Right cardiac atrium (tissue), 5 donors: ENCODE data around the gene EID3. TPM values are rescaled to one million over a fixed set of nuclear protein-coding genes. Genes with fewer than 3 reads are reported as not detected.
"Not testable (repeated sequence)": the region's sequence is repeated elsewhere in the genome, so short reads cannot be mapped to it uniquely, and the experiment has no call there.

Experiments used
- ATAC-seq, 2 donors: fragments of 200-7000 bp; cut with Tn5 transposase; one replicate each; pipeline versions ENCODE4 v1.8.0 to v1.9.1; 2020; ENCODE audit warnings: moderate library complexity in 2 of 2, mild to moderate bottlenecking in 1 of 2
- DNase-seq, 3 donors: peaks; one replicate each; pipeline ENCODE4 v3.0.0-alpha.2; 2020
- H3K27ac ChIP-seq: one replicate; pipeline ENCODE4 v1.5.1; 2013; ENCODE audit warnings: mild to moderate bottlenecking, low read length, control low read depth, moderate library complexity
- H3K27me3 ChIP-seq: one replicate; pipeline ENCODE4 v1.6.1; 2013; ENCODE audit not compliant: control insufficient read depth, insufficient read depth
- H3K4me1 ChIP-seq: one replicate; pipeline ENCODE4 v1.6.1; 2013; ENCODE audit warnings: low read length; ENCODE audit not compliant: control insufficient read depth, insufficient read depth
- H3K4me3 ChIP-seq: one replicate; pipeline ENCODE4 v1.5.1; 2013; ENCODE audit warnings: low read length, control low read depth
- H3K9me3 ChIP-seq: one replicate; pipeline ENCODE4 v1.6.1; 2013; ENCODE audit warnings: low read length; ENCODE audit not compliant: control insufficient read depth
- WGBS: extraction: QIAGEN DNeasy Blood & Tissue Kit; methylation state at CpG from one replicate; pipeline ENCODE4 v1.1.7; 2013; 5-methylcytosine and 5-hydroxymethylcytosine counted together
- intact Hi-C, 4 donors: fragments of 100-400 bp; cut with DNase I; formaldehyde crosslinking; loops; one replicate each; pipeline versions ENCODE4 v1.11.0 to v1.14.0; 2022 to 2023
- polyA plus RNA-seq: library from polyadenylated mRNA; stranded (reverse); fragments of 200-250 nt; gene quantifications from one replicate; pipeline ENCODE4 v1.2.3, GENCODE V29; 2013
- total RNA-seq, 4 donors: library from RNA; stranded (reverse); fragmentation: NEBNext Ultra II Directional; extraction: Animal tissue kit (Norgen Biotek cat#: 25700); gene quantifications; one replicate each; pipeline ENCODE4 v1.2.1, GENCODE V29; 2021
- donor health status: healthy with polysubstance abuse.
- donor health status: DM: no; HTN: yes; CAD: no.
- donor health status: DM: no; HTN: no; CAD: no.
- donor health status: DM: no; HTN: yes; CAD: no; lungs with severe emphysema.
- donor health status: DM: yes; HTN: yes; CAD: no.

Gene EID3
- total and polyA plus RNA-seq, 5 donors: 1.2 to 2.3 (median 1.7) TPM

DNA sequence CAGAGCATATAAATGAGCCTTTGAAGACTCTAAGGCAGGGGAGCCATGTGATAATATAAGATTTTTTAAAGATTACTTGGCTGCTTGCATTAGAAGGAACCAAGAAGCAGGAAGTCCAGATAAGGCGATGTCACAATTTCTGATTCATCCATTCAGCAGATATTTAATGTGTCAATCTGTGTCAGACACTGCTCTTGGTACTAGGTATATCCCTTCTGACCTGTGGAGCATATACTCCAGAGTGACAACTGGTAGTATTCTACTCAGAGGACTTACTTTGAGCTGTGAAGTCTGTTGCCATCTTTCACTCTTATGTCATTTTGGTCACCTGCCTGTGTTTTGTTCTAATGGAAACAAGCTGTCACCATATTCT lies 10.7 kb downstream of the EID3 start:
- DNase-seq (no peak), ATAC-seq (no peak)
- no peak overlapping the region for H3K4me3 ChIP-seq
- H3K9me3 ChIP-seq: no peaks in the 10 kb centered on the region
- H3K27ac ChIP-seq: no peak overlapping the region
- H3K4me1 ChIP-seq: no peaks in the 10 kb centered on the region
- intact Hi-C loops: no loop called here
- WGBS: 92% methylated on average over 1 of the region's 1 CpG
- H3K27me3 ChIP-seq: no peaks in the 10 kb centered on the region

DNA sequence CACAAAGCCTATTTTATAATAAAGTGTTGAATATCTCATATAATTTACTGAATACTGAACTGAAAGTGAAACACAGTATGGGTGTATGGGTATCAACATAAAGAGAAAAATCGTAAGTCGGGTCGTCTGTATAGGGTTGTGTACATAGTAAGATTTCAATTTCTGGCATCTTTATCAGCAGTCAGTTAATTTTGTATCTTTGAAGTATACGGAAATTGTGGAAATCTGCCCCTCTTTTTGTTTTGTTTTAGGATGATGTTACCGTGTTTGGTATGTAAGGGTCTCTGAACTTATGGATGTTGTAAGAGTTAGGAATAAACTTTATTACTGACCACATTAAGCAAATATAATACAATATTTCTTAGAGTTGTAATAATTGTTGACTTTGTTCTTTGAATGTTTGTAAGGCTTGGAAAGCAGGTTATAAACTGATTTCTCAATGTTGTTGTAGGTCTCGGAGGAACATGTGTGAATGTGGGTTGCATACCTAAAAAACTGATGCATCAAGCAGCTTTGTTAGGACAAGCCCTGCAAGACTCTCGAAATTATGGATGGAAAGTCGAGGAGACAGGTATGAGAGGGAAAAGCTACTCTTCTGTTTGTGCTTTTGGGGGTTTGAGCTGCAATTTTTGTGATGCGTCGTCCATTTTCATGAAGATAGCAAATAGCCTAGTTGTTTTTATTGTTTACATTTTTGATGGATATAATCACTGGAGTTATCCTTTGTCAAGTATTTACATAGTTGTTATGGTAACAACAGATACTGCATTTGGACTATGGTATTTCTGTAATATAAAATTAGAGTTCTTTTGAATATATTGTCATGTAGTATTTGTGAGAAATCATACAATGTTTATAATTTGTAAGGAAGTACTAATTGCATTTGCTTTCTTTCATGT lies 12.0 kb downstream of the EID3 start:
- no peak overlapping the region for H3K27ac ChIP-seq
- no peaks in the 10 kb centered on the region for H3K4me1 ChIP-seq
- ATAC-seq (no peak), DNase-seq (no peak)
- intact Hi-C loops: no loop called here
- H3K9me3 ChIP-seq: no peaks in the 10 kb centered on the region
- H3K27me3 ChIP-seq: no peaks in the 10 kb centered on the region
- H3K4me3 ChIP-seq: no peak overlapping the region
- WGBS: 79% methylated on average over 10 of the region's 10 CpGs

DNA sequence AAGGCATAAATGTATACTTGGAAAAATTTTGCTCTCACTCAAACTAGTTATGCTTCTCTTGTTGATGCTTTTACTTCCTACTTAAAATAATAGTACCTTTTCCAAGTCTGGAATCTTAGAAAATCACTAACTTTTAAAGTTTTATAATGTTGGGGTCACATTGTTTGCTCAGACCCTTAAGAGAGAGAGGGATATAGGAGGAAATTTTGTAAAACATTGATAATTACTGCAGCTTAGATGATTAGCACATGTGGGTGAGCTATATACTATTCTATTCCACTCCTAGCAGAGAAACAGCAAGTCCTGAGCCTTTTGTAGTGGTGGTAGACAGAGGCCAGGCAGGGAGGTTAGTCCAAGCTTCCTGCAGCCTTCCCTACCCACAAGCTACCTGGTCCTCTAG lies 13.4 kb downstream of the EID3 start:
- H3K4me3 ChIP-seq: no peak overlapping the region
- no peaks in the 10 kb centered on the region for H3K9me3 ChIP-seq
- H3K27me3 ChIP-seq: no peaks in the 10 kb centered on the region
- ATAC-seq: no peak
- intact Hi-C loops: no loop called here
- no peak overlapping the region for H3K27ac ChIP-seq
- H3K4me1 ChIP-seq: no peaks in the 10 kb centered on the region
- no peak for DNase-seq

DNA sequence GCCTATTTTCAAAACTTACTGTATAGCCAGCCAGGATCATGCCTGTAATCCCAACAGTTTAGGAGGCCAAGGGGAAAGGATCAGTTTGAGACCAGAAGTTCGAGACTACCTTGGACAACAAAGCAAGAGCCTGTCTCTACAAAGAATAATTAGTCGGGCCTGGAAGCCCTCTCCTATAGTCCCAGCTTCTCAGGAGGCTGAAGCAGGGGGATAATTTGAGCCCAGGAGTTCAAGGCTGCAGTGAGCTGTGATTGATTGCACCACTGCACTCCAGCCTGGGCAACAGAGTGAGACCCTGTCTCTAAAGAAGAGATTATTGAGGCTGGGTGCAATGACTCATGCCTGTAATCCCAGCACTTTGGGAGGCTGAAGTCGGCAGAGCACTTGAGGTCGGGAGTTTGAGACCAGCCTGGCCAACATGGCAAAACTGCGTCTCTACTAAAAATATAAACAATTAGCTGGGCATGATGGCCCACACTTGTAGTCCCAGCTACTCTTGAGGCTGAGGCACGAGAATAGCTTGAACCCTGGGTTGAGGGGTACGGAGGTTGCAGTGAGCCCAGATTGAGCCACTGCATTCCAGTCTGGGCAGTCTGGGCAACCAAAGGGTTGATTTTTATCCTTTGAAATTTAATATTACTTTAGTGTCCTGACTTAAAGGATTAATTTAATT lies 14.1 kb downstream of the EID3 start:
- intact Hi-C loops: no loop called here
- DNase-seq: no peak
- H3K27ac ChIP-seq: no peak overlapping the region
- H3K27me3 ChIP-seq: no peaks in the 10 kb centered on the region
- no peaks in the 10 kb centered on the region for H3K4me1 ChIP-seq
- WGBS: 92% methylated on average over 7 of the region's 7 CpGs
- ATAC-seq: no peak
- H3K4me3 ChIP-seq: no peak overlapping the region
- no peaks in the 10 kb centered on the region for H3K9me3 ChIP-seq

DNA sequence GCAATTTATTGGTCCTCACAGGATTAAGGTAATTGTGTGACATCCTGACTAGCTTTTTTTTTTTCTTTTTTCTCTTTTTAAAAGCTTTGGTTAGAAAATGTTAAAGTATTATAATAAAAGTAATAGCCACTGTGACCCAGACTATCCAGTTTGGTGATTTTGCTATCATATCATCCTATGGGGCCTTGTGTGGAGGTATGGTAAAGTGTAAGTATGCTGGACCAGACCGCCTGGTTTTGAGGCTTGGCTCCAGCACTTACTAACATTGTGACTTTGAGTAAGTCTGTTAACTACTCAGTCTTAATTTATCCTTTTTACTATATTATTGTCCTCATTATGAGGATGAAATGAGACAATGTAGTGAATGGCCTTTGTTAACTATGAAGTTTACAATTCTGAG lies 15.5 kb downstream of the EID3 start:
- H3K4me3 ChIP-seq: no peak overlapping the region
- no peaks in the 10 kb centered on the region for H3K27me3 ChIP-seq
- no peaks in the 10 kb centered on the region for H3K4me1 ChIP-seq
- H3K27ac ChIP-seq: no peak overlapping the region
- intact Hi-C loops: no loop called here
- ATAC-seq (no peak), DNase-seq (no peak)
- no peaks in the 10 kb centered on the region for H3K9me3 ChIP-seq
- WGBS: 96% methylated on average over 1 of the region's 1 CpG

DNA sequence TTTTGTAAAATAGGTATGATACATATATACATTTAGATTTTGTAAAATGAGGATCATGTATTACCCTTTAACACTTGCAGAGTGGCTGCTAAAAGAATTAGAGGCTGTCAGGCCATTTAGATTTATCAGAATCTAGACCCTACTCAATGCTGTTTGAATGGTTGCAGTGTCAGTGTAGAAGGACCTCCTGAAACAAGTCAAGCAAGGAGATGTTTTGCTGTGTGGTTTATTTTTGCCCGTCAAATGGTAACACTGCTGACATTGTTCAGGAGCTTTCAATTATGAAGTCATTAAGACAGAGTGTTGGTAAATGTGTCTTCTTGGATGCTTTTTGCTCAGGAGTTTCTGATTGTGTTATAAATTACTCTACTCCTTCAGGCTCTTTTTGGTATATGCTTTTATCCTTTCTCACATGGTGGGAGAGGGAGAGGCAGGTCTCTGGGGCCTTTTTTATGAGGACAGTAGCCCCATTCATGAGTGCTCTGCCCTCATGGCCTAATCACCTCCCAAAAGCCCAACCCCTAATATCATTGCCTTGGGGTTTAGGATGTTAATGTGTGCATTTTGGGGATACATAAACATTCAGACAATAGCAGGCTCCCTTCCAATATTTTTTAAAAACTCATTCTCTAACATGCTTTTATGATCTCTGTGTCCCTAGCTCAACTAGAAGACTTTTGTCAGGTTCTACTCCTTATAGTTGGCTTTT lies 16.5 kb downstream of the EID3 start:
- Histone ChIP-seq H3K4me3 (no peak overlapping the region), H3K27ac (no peak overlapping the region), H3K9me3 (no peaks in the 10 kb centered on the region), H3K4me1 (no peaks in the 10 kb centered on the region), H3K27me3 (no peaks in the 10 kb centered on the region)
- DNase-seq (no peak), ATAC-seq (no peak)
- intact Hi-C loops: no loop called here
- WGBS: 85% methylated on average over 1 of the region's 1 CpG

DNA sequence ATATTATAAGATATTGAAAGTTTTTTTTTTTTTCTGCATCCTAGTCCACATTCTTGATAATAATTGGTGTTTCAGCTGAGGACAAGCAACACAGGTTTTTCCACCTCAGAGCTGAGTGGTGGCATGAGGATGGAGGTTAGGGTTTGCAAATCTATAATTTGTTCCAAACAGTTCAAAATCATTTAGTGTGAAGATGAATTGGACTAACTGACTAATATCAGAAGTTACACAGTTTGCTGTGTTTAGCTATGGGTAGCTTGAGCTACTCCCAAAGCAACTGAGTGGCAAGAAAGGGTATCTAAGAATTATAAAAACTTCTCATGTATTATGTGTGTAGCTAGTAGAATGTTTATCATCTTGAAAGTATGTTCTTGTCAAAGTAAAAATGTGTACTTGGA lies 17.1 kb downstream of the EID3 start:
- intact Hi-C loops: no loop called here
- H3K4me3 ChIP-seq: no peak overlapping the region
- no peaks in the 10 kb centered on the region for H3K9me3 ChIP-seq
- no peaks in the 10 kb centered on the region for H3K4me1 ChIP-seq
- ATAC-seq: no peak
- H3K27me3 ChIP-seq: no peaks in the 10 kb centered on the region
- no peak overlapping the region for H3K27ac ChIP-seq
- no peak for DNase-seq

DNA sequence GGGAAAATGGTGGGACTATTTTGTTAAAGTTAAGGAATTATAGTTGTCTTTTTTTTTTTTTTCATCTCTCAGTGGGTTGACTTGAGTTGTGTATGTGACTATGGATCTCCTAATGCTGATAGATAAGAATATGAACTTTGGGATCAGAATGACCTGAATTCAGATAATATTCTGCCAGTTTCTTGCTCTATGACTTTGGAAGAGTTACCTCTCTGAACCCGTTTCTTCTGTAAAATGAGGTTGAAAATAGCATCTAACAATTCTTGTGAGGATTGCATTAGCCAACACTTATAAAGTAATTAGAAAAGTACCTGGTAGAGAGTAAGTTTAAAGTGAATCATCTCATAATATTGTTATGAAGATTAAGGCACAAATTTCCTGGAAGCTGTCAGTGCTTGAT lies 18.4 kb downstream of the EID3 start:
- no peak for DNase-seq
- intact Hi-C loops: no loop called here
- 97% methylated on average over 1 of the region's 1 CpG for WGBS

DNA sequence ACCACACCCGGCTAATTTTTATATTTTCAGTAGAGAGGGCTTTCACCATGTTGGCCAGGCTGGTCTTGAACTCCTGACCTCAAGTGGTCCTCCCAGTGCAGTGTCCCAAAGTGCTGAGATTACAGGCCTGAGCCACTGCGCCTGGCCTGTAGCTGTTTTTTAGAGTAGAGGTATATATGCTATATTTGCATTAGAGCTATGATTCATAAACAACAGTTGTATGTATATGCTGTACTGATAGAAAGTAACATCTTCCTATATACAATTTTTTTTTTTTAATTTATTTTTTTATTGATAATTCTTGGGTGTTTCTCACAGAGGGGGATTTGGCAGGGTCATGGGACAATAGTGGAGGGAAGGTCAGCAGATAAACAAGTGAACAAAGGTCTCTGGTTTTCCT lies 19.0 kb downstream of the EID3 start:
- WGBS: 100% methylated on average over 2 of the region's 2 CpGs
- H3K4me3 ChIP-seq, intact Hi-C loops, H3K27ac ChIP-seq, H3K4me1 ChIP-seq, H3K9me3 ChIP-seq, ATAC-seq, DNase-seq, H3K27me3 ChIP-seq: not testable (repeated sequence)

More for the DNA sequence above, 18.4 kb downstream of the EID3 start:
- Histone ChIP-seq H3K27ac (no peak overlapping the region), H3K4me1 (no peaks in the 10 kb centered on the region), H3K9me3 (no peaks in the 10 kb centered on the region), H3K27me3 (no peaks in the 10 kb centered on the region), H3K4me3 (no peak overlapping the region)
- ATAC-seq: no peak

DNA sequence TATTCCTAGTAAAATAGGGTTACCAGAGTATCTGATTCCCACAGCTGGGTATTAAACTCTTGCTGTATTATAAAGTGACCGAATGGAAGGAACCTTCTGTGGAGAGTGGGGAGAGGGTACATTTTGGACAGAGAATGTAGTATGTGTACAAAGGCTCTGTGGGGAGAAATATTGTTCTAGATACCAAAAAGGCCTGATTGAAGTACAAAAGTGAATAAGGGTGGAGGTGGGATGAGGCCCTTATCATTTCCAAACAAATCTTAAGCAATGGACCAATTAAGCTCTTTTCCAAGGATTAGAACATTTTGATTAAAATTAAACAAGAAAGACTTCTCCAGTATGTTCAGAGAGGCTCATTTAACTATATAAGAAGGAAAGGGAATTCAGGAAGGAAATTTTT lies 20.4 kb downstream of the EID3 start:
- DNase-seq (no peak), ATAC-seq (no peak)
- no peak overlapping the region for H3K27ac ChIP-seq
- H3K4me1 ChIP-seq: no peaks in the 10 kb centered on the region
- no peaks in the 10 kb centered on the region for H3K27me3 ChIP-seq
- H3K4me3 ChIP-seq: no peak overlapping the region
- no peaks in the 10 kb centered on the region for H3K9me3 ChIP-seq
- WGBS: 97% methylated on average over 1 of the region's 1 CpG
- intact Hi-C loops: no loop called here

DNA sequence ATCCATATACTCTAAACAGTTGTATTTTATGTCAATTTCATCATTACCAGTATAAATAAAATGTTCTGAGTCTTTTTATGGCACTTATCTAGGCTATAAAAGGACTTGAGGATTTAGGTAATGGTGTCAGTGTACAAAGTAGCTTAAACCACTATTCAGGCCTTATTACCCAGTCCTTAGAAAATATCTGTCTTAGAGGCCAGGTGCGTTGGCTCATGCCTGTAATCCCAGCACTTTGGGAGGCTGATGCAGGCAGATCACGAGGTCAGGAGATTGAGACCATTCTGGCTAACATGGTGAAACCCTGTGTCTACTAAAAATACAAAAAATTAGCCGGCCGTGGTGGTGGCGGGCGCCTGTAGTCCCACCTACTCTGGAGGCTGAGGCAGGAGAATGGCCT lies 24.7 kb downstream of the EID3 start:
- H3K27me3 ChIP-seq, H3K9me3 ChIP-seq, H3K27ac ChIP-seq, intact Hi-C loops, H3K4me3 ChIP-seq, ATAC-seq, H3K4me1 ChIP-seq, DNase-seq: not testable (repeated sequence)
- 97% methylated on average over 6 of the region's 6 CpGs for WGBS
